ENCODE results near the gene HS1BP3.

DNA sequence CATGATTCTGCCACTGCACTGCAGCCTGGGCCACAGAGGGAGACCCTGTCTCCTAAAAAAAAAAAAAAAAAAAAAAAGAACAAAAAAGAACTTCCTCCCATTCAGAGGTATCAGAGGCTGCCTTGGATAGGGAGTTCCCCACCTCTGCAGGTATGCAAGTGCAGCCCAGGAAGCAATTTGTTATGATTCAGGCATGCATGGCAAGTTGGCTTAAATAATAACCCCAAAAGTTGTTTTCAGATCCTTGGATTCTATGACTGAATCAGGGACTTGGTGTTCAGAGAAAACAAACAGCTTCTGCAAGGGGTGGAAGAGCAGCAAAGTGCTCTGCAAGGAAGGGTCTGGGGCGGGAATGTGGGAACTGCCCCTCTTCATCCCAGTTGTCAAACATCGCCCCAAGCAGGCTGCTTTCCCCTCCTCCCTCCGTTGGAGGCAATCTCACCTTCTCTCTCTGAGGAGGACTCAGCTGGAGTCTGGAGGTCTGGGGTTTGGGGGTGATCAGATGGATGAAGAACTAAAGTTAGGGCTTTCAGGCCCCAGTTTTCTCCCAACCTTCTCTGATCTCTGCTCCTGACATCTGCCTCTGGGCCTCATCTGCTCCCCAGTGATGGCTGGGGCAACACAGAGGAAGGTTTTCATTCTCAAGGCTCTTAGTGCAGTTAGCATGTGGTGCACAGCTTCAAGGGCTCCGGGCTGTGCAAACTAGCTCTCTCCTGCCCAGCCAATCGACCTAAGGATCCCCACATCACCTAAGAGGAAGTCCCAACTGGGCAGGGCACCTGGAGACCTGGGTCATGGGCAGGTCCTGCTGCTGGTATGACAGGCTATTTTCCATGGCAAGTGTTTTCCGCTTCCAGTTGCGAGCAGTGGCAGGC is 12.5 kb upstream of the HS1BP3 start:
- TF ChIP-seq, protein P1, sequence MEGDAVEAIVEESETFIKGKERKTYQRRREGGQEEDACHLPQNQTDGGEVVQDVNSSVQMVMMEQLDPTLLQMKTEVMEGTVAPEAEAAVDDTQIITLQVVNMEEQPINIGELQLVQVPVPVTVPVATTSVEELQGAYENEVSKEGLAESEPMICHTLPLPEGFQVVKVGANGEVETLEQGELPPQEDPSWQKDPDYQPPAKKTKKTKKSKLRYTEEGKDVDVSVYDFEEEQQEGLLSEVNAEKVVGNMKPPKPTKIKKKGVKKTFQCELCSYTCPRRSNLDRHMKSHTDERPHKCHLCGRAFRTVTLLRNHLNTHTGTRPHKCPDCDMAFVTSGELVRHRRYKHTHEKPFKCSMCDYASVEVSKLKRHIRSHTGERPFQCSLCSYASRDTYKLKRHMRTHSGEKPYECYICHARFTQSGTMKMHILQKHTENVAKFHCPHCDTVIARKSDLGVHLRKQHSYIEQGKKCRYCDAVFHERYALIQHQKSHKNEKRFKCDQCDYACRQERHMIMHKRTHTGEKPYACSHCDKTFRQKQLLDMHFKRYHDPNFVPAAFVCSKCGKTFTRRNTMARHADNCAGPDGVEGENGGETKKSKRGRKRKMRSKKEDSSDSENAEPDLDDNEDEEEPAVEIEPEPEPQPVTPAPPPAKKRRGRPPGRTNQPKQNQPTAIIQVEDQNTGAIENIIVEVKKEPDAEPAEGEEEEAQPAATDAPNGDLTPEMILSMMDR (IDR thresholded peaks at IDR 0.05 in 8 of 11, conservative IDR thresholded peaks at IDR 0.05 in 3 of 11), result no peak
- TF ChIP-seq POLR2A (IDR thresholded peaks at IDR 0.05) (no peak), POLR2AphosphoS5 (IDR thresholded peaks at IDR 0.05) (no peak)

All from spleen (tissue), 7 donors.